KOPT-K1 (cell line): ENCODE data around the gene GPLD1.
"Not testable (repeated sequence)": the region's sequence is repeated elsewhere in the genome, so short reads cannot be mapped to it uniquely, and the experiment has no call there.

Source experiments
- H3K27ac ChIP-seq: fragments of 200-600 bp; sonication (generic); 2 replicates; pipeline ENCODE4 v1.5.1; 2016; ENCODE audit warnings: antibody characterized with exemption, mild to moderate bottlenecking, low read depth, low read length; ENCODE audit not compliant: poor library complexity, severe bottlenecking
- H3K36me3 ChIP-seq: fragments of 200-600 bp; sonication (generic); 2 replicates; pipeline ENCODE4 v1.5.1; 2017; ENCODE audit warnings: antibody characterized with exemption, mild to moderate bottlenecking, low read length, moderate library complexity; ENCODE audit not compliant: insufficient read depth
- H3K9me3 ChIP-seq: fragments of 200-600 bp; sonication (generic); 2 replicates; pipeline ENCODE4 v1.5.1; 2017; ENCODE audit warnings: antibody characterized with exemption, low read length, mild to moderate bottlenecking; ENCODE audit not compliant: insufficient read depth, poor library complexity, severe bottlenecking

Gene GPLD1

DNA sequence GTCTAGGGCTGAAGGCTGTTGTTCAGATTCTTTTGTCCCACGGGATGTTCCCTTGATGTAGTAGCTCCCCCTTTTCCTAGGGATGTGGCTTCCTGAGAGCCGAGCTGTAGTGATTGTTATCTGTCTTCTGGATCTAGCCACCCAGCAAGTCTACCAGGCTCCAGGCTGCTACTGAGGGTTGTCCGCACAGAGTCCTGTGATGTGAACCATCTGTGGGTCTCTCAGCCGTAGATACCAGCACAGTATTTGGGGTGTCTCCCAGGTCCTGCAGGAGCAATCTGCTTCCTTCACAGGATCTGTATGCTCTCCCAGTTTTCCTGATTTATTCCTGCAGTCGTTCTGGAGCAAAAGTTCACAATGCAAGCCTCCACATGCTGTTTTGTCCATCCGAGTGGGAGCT is 22.6 kb upstream of the GPLD1 start:
- H3K36me3 ChIP-seq, result peaks cover 45% of the 10 kb centered on the region
- H3K27ac ChIP-seq, result not testable (repeated sequence)
- peaks cover 15% of the 10 kb centered on the region for H3K9me3 ChIP-seq

- Histone ChIP-seq H3K27ac (no peak overlapping the region), H3K9me3 (peaks cover 18% of the 10 kb centered on the region), H3K36me3 (peaks cover 42% of the 10 kb centered on the region)
Observed at GRCh38 chr6:24506814-24507520, 17.6 kb upstream of the GPLD1 start.

DNA sequence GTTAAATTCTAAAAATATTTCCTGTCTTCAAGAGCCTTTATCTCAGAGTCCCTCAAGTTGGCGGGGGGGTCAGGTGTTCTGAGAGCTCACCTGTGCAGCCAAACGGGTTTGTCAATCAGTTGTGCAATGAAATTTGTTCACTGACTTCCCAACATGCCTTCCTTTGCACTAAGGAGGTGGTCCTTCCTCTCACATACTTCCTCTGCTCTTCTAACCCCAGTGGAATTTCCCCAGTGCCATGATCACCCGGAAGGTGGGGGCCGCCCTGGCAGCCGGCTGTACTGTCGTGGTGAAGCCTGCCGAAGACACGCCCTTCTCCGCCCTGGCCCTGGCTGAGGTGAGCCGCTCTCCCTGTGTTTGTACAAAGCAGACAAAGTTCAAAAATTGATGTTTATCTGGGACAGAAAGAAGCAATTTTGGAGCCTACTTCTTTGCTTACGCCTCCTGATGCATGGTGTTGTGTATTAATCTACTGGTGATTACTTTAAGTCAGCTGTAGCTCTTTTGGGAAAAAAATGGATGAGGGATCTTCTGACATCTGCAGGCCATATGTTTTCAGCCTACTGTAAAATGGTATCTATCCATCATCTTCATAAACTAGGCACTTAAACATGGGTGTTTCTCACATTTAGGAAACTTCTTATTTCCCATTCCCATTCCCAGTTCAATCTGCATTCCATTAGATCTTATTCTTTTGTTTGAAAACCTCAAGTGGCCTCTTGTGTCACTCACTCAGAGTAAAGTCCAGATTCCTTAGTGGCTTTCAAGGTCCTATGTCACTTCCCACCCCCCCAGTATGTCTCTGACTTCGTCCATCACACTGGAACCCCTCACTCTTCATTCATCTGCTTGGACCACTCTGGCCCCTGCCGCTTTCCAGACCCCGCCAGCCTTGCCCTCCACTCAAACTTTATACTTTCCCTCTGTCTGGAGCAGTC is 15.5 kb upstream of the GPLD1 start:
- H3K9me3 ChIP-seq, result peaks cover 18% of the 10 kb centered on the region
- no peak overlapping the region for H3K27ac ChIP-seq
- peaks cover 42% of the 10 kb centered on the region for H3K36me3 ChIP-seq

- peaks cover 18% of the 10 kb centered on the region for H3K9me3 ChIP-seq
- peaks cover 42% of the 10 kb centered on the region for H3K36me3 ChIP-seq
- H3K27ac ChIP-seq, result no peak overlapping the region
Observed at GRCh38 chr6:24504287-24504648, 14.9 kb upstream of the GPLD1 start.

DNA sequence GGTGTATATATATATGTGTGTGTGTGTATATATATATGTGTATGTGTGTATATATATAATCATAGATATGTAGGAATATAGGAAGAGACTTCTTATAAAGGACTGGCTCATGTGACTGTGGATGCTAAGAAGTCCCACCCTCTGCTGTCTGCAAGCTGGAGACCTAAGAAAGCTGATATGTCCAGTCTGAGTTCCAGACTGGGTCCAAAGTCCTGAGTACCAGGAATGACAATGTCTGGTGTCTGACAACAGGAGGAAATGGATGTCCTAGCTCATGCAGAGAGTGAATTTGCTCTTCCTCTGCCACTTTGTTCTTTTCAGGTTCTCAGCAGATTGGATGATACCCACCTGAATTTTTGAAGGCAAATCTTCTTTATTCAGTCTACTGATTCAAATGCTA is 12.5 kb upstream of the GPLD1 start:
- Histone ChIP-seq H3K27ac (no peak overlapping the region), H3K36me3 (peaks cover 39% of the 10 kb centered on the region), H3K9me3 (peaks cover 7% of the 10 kb centered on the region)

DNA sequence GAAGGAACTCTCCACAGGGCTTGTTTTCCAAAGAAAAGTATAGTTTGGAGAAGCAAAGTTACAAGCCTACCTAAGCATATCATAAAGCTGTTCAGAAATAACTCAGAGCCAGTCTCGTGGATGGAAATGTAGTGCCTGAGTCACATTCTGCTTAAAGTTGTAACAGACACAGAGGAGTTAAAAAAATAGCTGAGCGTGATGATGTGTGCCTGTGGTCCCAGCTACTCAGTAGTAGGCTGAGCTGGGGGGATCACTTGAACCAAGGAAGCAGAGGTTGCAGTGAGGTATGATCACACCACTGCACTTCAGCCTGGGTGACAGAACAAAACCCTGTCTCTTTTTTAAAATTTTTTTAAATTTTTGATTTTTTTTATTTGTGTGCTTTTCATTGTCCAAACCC is 12.0 kb upstream of the GPLD1 start:
- H3K9me3 ChIP-seq, result peaks cover 7% of the 10 kb centered on the region
- peaks cover 38% of the 10 kb centered on the region for H3K36me3 ChIP-seq
- H3K27ac ChIP-seq, result no peak overlapping the region

- Histone ChIP-seq H3K36me3 (peaks cover 35% of the 10 kb centered on the region), H3K9me3 (peaks cover 7% of the 10 kb centered on the region), H3K27ac (no peak overlapping the region)
Observed at GRCh38 chr6:24500683-24501082, 11.3 kb upstream of the GPLD1 start.

- H3K27ac ChIP-seq, result no peak overlapping the region
- peaks cover 7% of the 10 kb centered on the region for H3K9me3 ChIP-seq
- H3K36me3 ChIP-seq, result peaks cover 12% of the 10 kb centered on the region; the same call in 1 of the 2 replicates
Observed at GRCh38 chr6:24497254-24497970, 8.0 kb upstream of the GPLD1 start.

GRCh38 chr6:24494821-24495795 is 5.7 kb upstream of the GPLD1 start, which contains the start of gene ALDH5A1:
TSS of gene ALDH5A1 (plus strand) at chr6:24494969. CDS start at chr6:24494997, 28 bp downstream.
- Histone ChIP-seq H3K9me3 (peaks cover 7% of the 10 kb centered on the region), H3K36me3 (peaks cover 12% of the 10 kb centered on the region; the same call in 1 of the 2 replicates), H3K27ac (peak within 1 kb of the TSS; percentile 73)

GRCh38 chr6:24493945-24494820 is 4.8 kb upstream of the GPLD1 start:
- Histone ChIP-seq H3K27ac (peak overlapping the region; percentile 73), H3K9me3 (peaks cover 7% of the 10 kb centered on the region), H3K36me3 (peaks cover 12% of the 10 kb centered on the region; the same call in 1 of the 2 replicates)

- no peak overlapping the region for H3K27ac ChIP-seq
- H3K36me3 ChIP-seq, result peaks cover 9% of the 10 kb centered on the region; the same call in 1 of the 2 replicates
- H3K9me3 ChIP-seq, result peaks cover 7% of the 10 kb centered on the region
Observed at GRCh38 chr6:24492475-24492874, 3.1 kb upstream of the GPLD1 start.

GRCh38 chr6:24490948-24491347 is 1.6 kb upstream of the GPLD1 start:
- Histone ChIP-seq H3K36me3 (no peaks in the 10 kb centered on the region), H3K9me3 (no peaks in the 10 kb centered on the region), H3K27ac (no peak overlapping the region)

DNA sequence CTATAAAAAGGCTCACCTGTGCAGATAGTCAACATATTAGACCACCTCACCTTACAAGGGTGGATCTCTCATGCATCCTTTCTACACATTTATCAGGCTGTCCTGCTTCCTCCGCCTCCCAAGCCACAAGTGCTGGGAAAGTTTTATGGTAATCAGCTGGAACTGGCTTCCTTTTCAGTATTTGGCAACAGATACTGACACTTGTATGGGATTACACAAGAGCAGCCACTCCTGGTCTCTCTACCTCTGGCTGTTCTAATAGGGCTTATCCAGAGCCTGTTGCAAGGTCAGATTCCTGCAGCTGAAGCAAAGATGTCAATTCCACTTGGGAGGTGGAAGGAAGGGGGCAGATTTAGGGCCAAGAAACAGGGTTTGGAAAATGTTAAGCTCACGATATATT is 503 bp upstream of the GPLD1 start:
- no peaks in the 10 kb centered on the region for H3K36me3 ChIP-seq
- no peak overlapping the region for H3K27ac ChIP-seq
- no peaks in the 10 kb centered on the region for H3K9me3 ChIP-seq
